ENCODE measurements around the gene MYO5B. TPM values are rescaled to one million over a fixed set of nuclear protein-coding genes. Genes with fewer than 3 reads are reported as not detected.

MYO5B gene
- total and polyA plus RNA-seq, 9 of the 15 experiments (the other 6 are each of a cell fraction or from before 2014, with no cell fraction given) = 0.07 to 0.42 (median 0.28) TPM

GRCh38 chr18:49849331-49850217 is 345.4 kb downstream of the MYO5B start (continued):
- TF ChIP-seq CTCFL (IDR thresholded peaks at IDR 0.05; ENCODE audit: borderline replicate concordance, insufficient read depth, low read depth, low read length, poor library complexity, severe bottlenecking) (no peak), RFX1 (IDR thresholded peaks at IDR 0.05) (peak; percentile 88), ZNF511 (CRISPR knock-in tag; IDR thresholded peaks at IDR 0.05) (no peak)

- intact Hi-C loops (cut with micrococcal nuclease) (no loop called here), in situ Hi-C loops (cut with MboI) (no loop called here)
- no peaks in the 10 kb centered on the region for H4K20me1 ChIP-seq (replicated peaks; ENCODE audit: control insufficient read depth, insufficient read depth, low read length)
- no peak overlapping the region for H3K9ac ChIP-seq (ENCODE audit: insufficient read depth in 1 of 2, low read depth in 2 of 2, low read length in 2 of 2)
- ChIA-PET POLR2A (no interaction called here), CTCF (ENCODE audit: low intra/inter-chr PET ratio) (no interaction called here)
- H3K4me2 ChIP-seq (ENCODE audit: insufficient read depth, low read length) = no peak overlapping the region
- H3K9me1 ChIP-seq (ENCODE audit: control insufficient read depth, insufficient read depth, low read length) = no peaks in the 10 kb centered on the region
- DNase-seq (ENCODE audit: extremely low read depth in 1 of 4, low spot score in 3 of 4) (no peak), ATAC-seq (no peak), FAIRE-seq (no peak)
- H3K36me3 ChIP-seq (ENCODE audit: control insufficient read depth, insufficient read depth, low read length) = no peaks in the 10 kb centered on the region
- no peaks in the 10 kb centered on the region; a peak in 1 of 5 replicates for H3K4me1 ChIP-seq (replicated peaks in 1 of 2; ENCODE audit: control insufficient read depth in 2 of 2, insufficient read depth in 2 of 2, low read length in 2 of 2)
- H3K9me3 ChIP-seq (replicated peaks; ENCODE audit: control insufficient read depth, insufficient read depth, low read depth, low read length) = no peaks in the 10 kb centered on the region
- no peak overlapping the region for H3K4me3 ChIP-seq
- H3K27me3 ChIP-seq (ENCODE audit: control insufficient read depth in 2 of 2, insufficient read depth in 2 of 2, low read length in 2 of 2) = peaks cover 0 to 32% of the 10 kb centered on the region in 2 experiments; a peak in 3 of 5 replicates
- WGBS (ENCODE audit: insufficient coverage, low coverage, missing lambda C conversion rate) = 0% methylated on average over 3 of the region's 4 CpGs
- no peak overlapping the region for H3K27ac ChIP-seq (ENCODE audit: extremely low read depth, low read depth, low read length)
- no TSS peak for BruUV-seq (replicated peaks)
- no peak overlapping the region for H2AFZ ChIP-seq (ENCODE audit: low read depth, low read length)
- no peaks in the 10 kb centered on the region for H3K79me2 ChIP-seq (ENCODE audit: control insufficient read depth, insufficient read depth, low read length)
- no peak for TF ChIP-seq ZNF592 (IDR thresholded peaks at IDR 0.05)
- no peak for TF ChIP-seq EHMT2 (IDR thresholded peaks at IDR 0.05)
- no peak for TF ChIP-seq ZNF449 (CRISPR knock-in tag; IDR thresholded peaks at IDR 0.05)
- TF ChIP-seq ATF4 (CRISPR knock-in tag; IDR thresholded peaks at IDR 0.05) = no peak
- TF ChIP-seq RNF2 (IDR thresholded peaks at IDR 0.05) = no peak
These were observed 346.8 kb downstream of the MYO5B start for GRCh38 chr18:49848115-49848514.
